RWPE2 (cell line): ENCODE data around the gene ENOX1.

Experiments used
- ATAC-seq: fragments of 200-7000 bp; cut with Tn5 transposase; 3 replicates; pipeline ENCODE4 v1.9.1; 2021; ENCODE audit warnings: low read depth
- DNase-seq: peaks from one replicate; pipeline ENCODE4 v3.0.0-alpha.2; 2020; ENCODE audit warnings: low spot score
- H3K27ac ChIP-seq: fragments of 450-650 bp; 2 replicates; pipeline ENCODE4 v1.5.1; 2017; ENCODE audit warnings: mild to moderate bottlenecking; ENCODE audit not compliant: poor library complexity, severe bottlenecking
- H3K27me3 ChIP-seq: fragments of 250-450 bp; sonication (Bioruptor Pico); 2 replicates; pipeline ENCODE4 v1.5.1; 2021; ENCODE audit warnings: mild to moderate bottlenecking, moderate library complexity; ENCODE audit not compliant: insufficient read depth, poor library complexity, severe bottlenecking
- H3K36me3 ChIP-seq: fragments of 250-450 bp; sonication (Bioruptor Pico); 2 replicates; pipeline ENCODE4 v1.5.1; 2020; ENCODE audit warnings: low read depth, mild to moderate bottlenecking, moderate library complexity
- H3K4me1 ChIP-seq: fragments of 250-450 bp; sonication (Bioruptor Pico); 2 replicates; pipeline ENCODE4 v1.5.1; 2021; ENCODE audit warnings: mild to moderate bottlenecking, moderate library complexity; ENCODE audit not compliant: insufficient read depth, poor library complexity, severe bottlenecking
- H3K4me3 ChIP-seq: fragments of 250-450 bp; sonication (Bioruptor Pico); 2 replicates; pipeline ENCODE4 v1.5.1; 2021; ENCODE audit warnings: mild to moderate bottlenecking, moderate library complexity; ENCODE audit not compliant: severe bottlenecking
- H3K9me3 ChIP-seq: fragments of 250-450 bp; sonication (Bioruptor Pico); 2 replicates; pipeline ENCODE4 v1.5.1; 2021; ENCODE audit warnings: mild to moderate bottlenecking, moderate library complexity; ENCODE audit not compliant: severe bottlenecking
- TF ChIP-seq, protein P1 (sequence below): fragments of 450-650 bp; IDR thresholded peaks from one replicate; pipeline ENCODE4 v1.5.1; 2017; ENCODE audit warnings: mild to moderate bottlenecking, moderate library complexity; ENCODE audit not compliant: poor library complexity, severe bottlenecking

The ENOX1 gene

DNA sequence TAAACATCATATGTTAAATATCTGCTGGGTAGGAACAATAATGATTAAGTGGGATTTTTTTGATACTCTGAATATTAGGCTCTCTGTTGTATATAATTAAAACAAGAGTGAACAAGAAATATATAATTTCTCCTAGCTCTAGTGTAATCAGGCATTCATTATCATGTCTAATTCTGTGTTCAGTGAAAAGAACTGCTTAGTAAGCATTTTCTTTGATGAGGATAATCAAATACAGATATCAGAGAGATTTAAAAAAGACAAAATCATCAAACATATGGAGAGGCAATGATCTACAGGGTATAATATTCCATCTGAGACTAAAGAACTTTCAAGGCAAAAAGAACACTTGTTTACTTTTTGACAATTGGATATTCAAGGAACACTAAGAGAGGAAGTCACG, 522.3 kb downstream of the ENOX1 start:
- peaks cover 19% of the 10 kb centered on the region for H3K4me1 ChIP-seq
- no peak for ATAC-seq

DNA sequence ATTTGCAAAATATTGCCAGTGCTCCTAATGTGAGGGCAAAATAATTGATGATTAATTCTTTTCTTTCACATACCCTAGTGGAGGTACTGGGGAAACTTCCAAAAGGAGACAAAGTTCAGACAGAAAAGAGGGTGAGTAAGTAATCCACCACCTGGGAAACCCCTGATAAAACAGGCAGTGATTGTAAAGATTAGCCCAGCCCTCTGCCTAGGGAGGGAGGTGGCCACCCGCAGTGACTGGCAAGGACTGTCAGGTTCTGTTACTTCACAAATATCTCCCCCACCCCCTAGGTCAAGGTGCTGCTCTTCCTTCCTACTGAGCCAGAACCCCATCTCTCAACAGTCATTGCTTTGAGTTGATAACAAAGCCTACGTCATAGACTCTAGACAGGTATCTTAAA, 523.7 kb downstream of the ENOX1 start:
- Histone ChIP-seq H3K9me3 (no peaks in the 10 kb centered on the region), H3K4me3 (no peak overlapping the region), H3K36me3 (no peaks in the 10 kb centered on the region), H3K27me3 (no peaks in the 10 kb centered on the region), H3K4me1 (peaks cover 8% of the 10 kb centered on the region), H3K27ac (no peak overlapping the region)
- TF ChIP-seq, protein P1, sequence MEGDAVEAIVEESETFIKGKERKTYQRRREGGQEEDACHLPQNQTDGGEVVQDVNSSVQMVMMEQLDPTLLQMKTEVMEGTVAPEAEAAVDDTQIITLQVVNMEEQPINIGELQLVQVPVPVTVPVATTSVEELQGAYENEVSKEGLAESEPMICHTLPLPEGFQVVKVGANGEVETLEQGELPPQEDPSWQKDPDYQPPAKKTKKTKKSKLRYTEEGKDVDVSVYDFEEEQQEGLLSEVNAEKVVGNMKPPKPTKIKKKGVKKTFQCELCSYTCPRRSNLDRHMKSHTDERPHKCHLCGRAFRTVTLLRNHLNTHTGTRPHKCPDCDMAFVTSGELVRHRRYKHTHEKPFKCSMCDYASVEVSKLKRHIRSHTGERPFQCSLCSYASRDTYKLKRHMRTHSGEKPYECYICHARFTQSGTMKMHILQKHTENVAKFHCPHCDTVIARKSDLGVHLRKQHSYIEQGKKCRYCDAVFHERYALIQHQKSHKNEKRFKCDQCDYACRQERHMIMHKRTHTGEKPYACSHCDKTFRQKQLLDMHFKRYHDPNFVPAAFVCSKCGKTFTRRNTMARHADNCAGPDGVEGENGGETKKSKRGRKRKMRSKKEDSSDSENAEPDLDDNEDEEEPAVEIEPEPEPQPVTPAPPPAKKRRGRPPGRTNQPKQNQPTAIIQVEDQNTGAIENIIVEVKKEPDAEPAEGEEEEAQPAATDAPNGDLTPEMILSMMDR: no peak
- ATAC-seq: no peak
- DNase-seq: no peak

More for the DNA sequence above, 522.3 kb downstream of the ENOX1 start:
- Histone ChIP-seq H3K36me3 (no peaks in the 10 kb centered on the region), H3K9me3 (no peaks in the 10 kb centered on the region), H3K27ac (no peak overlapping the region), H3K4me3 (no peak overlapping the region), H3K27me3 (no peaks in the 10 kb centered on the region)
- TF ChIP-seq, protein P1: no peak
- no peak for DNase-seq

DNA sequence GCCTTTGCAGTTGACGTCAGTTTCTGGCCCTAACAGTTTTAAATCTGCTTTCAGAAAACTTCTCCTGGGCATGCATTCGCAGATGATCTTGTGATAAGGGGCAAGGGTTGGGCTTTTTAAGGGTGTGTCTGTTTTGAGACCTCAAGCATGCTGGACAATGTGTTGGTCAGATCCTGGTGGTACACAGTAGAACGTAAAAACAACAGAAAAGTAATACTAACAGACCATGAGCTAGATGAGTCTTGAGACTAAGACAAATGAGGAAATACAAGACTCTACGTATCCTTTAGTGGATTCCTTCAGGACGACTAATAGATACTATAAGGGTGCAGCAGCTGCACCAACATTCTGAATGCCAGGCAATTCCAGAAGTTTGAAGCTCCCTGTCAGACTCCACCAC, 525.8 kb downstream of the ENOX1 start:
- Histone ChIP-seq H3K27ac (peak overlapping the region; percentile 36), H3K4me3 (no peak overlapping the region), H3K27me3 (no peaks in the 10 kb centered on the region), H3K4me1 (no peaks in the 10 kb centered on the region), H3K9me3 (no peaks in the 10 kb centered on the region), H3K36me3 (no peaks in the 10 kb centered on the region)
- TF ChIP-seq, protein P1: no peak
- DNase-seq (no peak), ATAC-seq (peak; percentile 74; the same call in 2 of the 3 replicates)

DNA sequence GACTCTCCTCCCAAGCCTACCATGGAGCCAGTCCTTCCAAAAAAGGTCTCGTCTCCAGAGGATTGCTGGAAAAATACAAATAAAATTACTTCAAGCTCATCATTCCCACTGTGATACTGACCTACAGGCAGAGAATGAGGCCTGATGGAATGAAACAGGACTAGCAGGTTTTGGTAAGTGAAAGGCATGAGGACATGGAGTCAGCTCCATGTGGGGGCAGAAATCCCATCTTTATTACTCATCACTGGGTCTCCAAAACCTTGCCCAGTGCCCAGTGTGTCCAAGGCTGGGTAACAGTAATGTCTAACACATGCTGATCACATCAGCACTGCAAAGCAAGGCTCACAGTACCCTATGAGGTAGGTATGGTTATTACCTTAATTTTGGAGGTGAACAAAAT, 528.0 kb downstream of the ENOX1 start:
- H3K9me3 ChIP-seq: no peaks in the 10 kb centered on the region
- H3K27ac ChIP-seq: no peak overlapping the region
- no peak for ATAC-seq
- TF ChIP-seq, protein P1: no peak
- no peak for DNase-seq
- H3K27me3 ChIP-seq: no peaks in the 10 kb centered on the region
- H3K4me1 ChIP-seq: no peaks in the 10 kb centered on the region
- H3K4me3 ChIP-seq: no peak overlapping the region
- H3K36me3 ChIP-seq: no peaks in the 10 kb centered on the region

DNA sequence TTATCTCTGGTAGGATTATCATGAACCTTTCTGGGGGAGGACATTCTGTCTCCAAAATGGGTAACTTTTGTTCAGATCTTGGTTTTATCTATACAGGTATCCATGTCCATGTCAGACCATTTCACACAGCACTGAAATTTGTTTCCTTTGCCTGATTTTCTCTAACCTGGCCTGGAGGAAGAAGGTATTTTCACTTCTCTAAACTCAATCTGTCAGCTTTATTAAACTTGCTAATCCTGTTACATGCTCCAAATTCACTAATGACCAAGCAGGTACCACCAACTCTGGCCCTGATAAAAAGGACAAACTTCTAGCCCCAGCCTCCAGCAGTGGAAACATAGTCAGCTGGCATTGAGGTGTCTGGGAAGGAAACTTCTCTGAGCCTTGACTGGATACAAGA, 529.0 kb downstream of the ENOX1 start:
- H3K4me1 ChIP-seq: no peaks in the 10 kb centered on the region
- TF ChIP-seq, protein P1: no peak
- DNase-seq: no peak
- no peak overlapping the region for H3K4me3 ChIP-seq
- ATAC-seq: no peak
- no peak overlapping the region for H3K27ac ChIP-seq
- H3K36me3 ChIP-seq: no peaks in the 10 kb centered on the region
- no peaks in the 10 kb centered on the region for H3K27me3 ChIP-seq
- H3K9me3 ChIP-seq: no peaks in the 10 kb centered on the region
